ENCODE data around the gene PRRT3.
A peak's percentile ranks its signal among the peaks of the same experiment; 100 is the strongest.

Gene PRRT3

DNA sequence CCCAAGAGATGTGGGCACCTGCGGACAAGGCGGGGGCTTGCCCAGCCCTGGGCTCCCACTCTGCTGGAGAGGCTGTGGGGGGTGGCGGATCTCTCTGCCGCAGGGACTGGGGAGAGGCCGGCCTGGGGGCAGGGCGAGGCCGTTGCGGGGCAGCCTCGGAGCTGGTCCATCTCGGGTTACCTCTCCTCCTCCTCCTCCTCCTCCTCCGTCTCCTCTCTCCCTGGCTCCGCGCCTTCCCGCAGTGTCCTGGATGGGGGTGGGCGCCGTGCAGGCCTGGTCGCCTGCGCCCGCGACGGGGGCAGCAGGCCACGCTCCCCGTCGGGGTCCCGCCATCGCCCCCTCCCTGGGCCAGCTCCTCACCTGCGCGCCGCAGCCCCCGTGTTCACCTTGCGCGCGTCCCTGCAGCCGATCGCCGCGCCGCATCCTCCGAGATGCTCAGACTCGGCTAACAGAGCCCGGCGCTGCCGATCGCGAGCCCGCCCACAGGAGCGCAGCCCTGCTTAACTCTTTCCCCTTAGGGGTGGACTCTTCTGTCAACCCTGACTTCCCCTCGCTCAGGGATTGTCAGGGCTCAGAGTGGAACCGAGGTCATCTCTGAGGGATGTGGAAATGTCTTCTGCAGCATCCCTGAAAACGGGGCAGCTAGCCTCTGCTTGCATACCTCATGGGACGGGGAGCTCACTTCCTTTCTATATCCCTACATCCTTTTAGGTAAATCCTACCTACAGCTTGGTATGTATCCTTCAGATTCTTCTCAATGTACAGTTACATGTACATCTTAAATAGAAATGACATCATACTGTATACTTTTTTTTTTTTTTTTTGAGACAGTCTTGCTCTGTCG lies at the start of gene PRRT3:
PRRT3 (minus strand) TSS at position 447 of the 844 bp plus-strand sequence. CDS start 2,293 bp downstream, outside the sequence.
- peak; percentile 77 for DNase-seq (ENCODE audit: low read depth, low spot score)

GRCh38 chr3:10000686-10001085 lies 48.5 kb upstream of the PRRT3 start:
- DNase-seq (ENCODE audit: low read depth, low spot score), result no peak

GRCh38 chr3:9994086-9994844 lies 42.1 kb upstream of the PRRT3 start:
- peak; percentile 17 for DNase-seq (ENCODE audit: low read depth, low spot score)

DNA sequence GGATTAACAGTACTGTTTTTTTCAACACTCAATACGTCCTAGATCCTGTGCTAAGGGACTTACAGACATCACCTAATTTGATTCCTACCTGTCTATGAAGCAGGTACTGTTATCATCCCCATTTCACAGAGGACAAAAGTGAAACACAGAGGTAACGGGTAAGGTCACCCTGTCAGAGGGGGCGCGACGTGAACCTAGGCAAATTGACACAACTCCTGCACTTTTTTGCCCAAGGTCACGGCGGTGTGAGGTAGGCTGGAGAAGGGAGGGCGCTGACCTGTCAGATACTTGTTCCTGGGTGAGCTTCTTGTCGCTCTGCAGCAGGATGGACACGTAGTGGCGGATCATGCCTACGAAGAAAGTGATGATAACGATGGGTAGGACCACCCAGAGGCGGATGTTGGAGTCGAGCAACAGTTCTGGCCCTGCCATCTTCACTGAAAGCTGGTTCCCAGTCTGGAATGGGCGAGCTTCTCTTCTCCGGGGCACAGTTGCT lies 34.1 kb upstream of the PRRT3 start:
- DNase-seq (ENCODE audit: low read depth, low spot score), result no peak

DNA sequence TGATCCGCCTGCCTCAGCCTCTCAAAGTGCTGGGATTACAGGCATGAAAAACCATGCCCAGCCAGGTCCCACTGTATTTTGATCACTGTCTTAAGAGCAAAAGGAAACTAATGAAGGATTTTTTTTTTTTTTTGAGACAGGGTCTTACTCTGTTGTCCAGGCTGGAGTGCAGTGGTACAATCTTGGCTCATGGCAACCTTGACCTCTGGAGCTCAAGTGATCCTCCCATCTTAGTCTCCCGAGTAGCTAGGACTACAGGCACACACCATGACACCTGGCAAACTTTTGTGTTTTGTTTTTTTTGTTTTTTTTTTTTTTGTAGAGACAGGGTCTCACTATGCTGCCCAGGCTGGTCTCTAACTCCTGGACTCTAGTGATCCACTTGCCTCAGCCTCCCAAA lies 28.0 kb upstream of the PRRT3 start:
- no peak for DNase-seq (ENCODE audit: low read depth, low spot score)

- DNase-seq (ENCODE audit: low read depth, low spot score), result no peak
These were observed 26.6 kb upstream of the PRRT3 start for GRCh38 chr3:9978710-9979305.

- DNase-seq (ENCODE audit: low read depth, low spot score), result peak; percentile 95
These were observed 24.8 kb upstream of the PRRT3 start for GRCh38 chr3:9976721-9977709.

- DNase-seq (ENCODE audit: low read depth, low spot score), result peak; percentile 72
These were observed 17.9 kb upstream of the PRRT3 start for GRCh38 chr3:9970020-9970652.

DNA sequence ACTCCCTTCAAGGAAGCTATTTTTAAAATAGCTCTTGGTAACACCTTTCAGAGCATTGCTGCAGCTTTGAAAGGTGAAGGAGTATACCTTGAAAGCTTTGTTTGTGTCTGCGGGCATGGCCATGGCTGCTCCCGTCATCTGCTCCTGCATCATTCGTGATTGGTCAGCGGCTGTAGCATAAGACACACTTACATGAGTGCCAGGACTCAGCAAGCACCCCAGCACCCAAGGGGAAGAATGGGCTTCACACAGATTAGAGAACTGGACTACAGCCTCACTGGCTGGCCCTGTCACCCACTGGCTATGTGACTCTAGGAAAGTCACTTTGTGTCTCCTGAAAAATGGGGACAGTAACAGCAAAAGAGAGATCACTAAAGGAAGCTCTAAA lies 17.4 kb upstream of the PRRT3 start:
- no peak for DNase-seq (ENCODE audit: low read depth, low spot score)

GRCh38 chr3:9966841-9967240 lies 14.6 kb upstream of the PRRT3 start:
- no peak for DNase-seq (ENCODE audit: low read depth, low spot score)

DNA sequence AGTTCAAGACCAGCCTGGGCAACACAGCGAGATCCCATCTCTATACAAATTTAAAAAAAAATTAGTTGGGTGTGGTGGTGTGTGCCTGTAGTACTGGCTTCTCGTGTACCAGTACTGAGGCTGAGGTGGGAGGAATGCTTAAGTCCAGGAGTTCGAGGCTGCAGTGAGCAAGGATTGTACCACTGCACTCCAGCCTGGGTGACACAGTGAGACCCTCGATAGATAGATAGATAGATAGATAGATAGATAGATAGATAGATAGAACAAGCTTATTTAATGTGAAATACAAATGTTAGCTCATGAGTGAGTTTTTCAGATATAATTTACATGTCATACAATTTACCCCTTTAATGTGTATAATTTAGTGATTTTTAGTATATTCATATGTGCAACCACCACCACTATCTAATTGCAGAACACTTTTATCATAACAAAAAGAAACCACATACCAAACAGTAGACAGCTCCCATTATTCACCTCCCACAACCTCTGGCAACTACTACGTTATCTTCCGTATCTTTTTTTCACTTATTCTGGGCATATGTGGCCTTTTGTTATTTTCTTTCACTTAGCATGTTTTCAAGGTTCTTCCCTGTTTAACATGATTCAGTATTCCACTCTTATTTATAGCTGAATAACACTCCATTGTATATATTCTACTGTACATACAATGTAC lies 13.1 kb upstream of the PRRT3 start:
- no peak for DNase-seq (ENCODE audit: low read depth, low spot score)

- peak; percentile 26 for DNase-seq (ENCODE audit: low read depth, low spot score)
These were observed 5.0 kb upstream of the PRRT3 start for GRCh38 chr3:9957214-9957613.

- no peak for DNase-seq (ENCODE audit: low read depth, low spot score)
These were observed 3.6 kb upstream of the PRRT3 start for GRCh38 chr3:9955611-9956352.

DNA sequence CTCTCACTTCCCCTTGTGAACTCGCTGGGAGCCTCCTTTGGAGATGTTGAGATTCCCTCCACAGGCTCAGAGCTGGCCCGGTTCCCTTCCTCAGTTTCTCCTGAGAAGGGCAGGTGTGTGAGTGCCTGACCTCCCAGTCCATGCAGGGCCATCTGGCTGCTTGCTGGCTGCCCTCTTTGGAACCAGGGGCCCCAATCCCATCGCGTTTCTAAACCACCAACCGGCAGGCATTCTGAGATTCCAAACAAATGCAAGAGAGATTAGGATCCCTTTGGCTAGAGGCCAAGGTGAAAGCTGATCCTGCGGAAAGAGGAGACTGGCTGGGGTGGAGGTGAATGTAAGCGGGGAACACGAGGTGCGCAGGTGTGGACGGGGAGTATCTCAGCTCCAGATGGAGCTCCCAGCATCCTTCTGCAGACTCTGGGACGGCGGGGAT lies 2.9 kb upstream of the PRRT3 start:
- DNase-seq (ENCODE audit: low read depth, low spot score), result peak; percentile 32

GRCh38 chr3:9951598-9951961 lies 628 bp downstream of the PRRT3 start:
- DNase-seq (ENCODE audit: low read depth, low spot score), result no peak

DNA sequence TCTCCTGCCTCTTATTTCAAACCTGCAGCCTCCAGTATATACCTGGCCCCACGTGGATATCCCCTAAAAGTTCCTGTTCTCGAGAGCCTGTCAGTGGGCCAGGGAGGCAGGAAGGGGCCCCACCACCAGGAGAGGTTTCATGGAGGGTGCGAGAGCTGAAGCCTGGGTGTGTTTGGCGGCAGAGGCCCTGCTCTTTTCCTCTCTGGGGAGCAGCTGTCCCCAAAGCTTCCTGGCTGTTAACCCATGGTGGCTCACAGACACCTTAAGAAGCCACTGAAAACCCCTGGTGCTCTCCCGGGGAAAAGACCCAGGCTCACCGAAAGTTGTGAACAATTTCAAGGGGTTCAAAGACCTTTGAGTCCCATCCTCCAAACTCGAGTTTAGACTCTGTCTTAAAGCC lies 1.1 kb downstream of the PRRT3 start:
- no peak for DNase-seq (ENCODE audit: low read depth, low spot score)

- no peak for DNase-seq (ENCODE audit: low read depth, low spot score)
These were observed 2.6 kb downstream of the PRRT3 start for GRCh38 chr3:9949626-9950025.

- no peak for DNase-seq (ENCODE audit: low read depth, low spot score)
These were observed 3.1 kb downstream of the PRRT3 start for GRCh38 chr3:9949115-9949514.

DNA sequence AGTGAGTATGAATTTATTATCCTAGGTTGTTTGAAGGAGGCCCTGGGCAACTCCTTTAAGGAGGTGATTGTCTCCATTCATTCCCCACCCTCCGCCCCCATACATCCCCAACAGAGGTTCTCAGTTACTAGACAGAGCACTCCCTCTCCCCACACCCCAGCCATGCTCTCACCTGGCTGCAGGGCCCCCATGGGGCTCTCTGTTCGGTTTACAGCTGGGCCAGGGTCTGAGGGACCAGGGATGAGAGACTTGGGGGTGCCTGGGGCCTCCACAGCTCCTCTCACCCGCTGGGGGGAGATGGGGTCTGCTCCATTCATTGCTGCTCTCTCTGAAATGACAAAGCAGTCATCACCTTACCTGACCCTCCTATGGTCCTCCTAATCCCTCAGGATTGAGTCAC lies 3.6 kb downstream of the PRRT3 start:
- no peak for DNase-seq (ENCODE audit: low read depth, low spot score)
